Osteocyte (in vitro differentiated cells): Measurements from ENCODE around the gene MPEG1. TPM values are rescaled to one million over a fixed set of nuclear protein-coding genes. Genes with fewer than 3 reads are reported as not detected.

Source experiments
- DNase-seq: peaks from one replicate; pipeline ENCODE4 v3.0.0; 2021; ENCODE audit warnings: mixed read lengths; ENCODE audit not compliant: unreplicated experiment; ENCODE audit errors: extremely low spot score
- H3K27ac Mint-ChIP-seq: one replicate; pipeline ENCODE4 v1.8.0; 2021; ENCODE audit warnings: mild to moderate bottlenecking, mixed read lengths; ENCODE audit not compliant: unreplicated experiment
- H3K27me3 Mint-ChIP-seq: one replicate; pipeline ENCODE4 v1.8.0; 2021; ENCODE audit warnings: mixed read lengths; ENCODE audit not compliant: unreplicated experiment
- H3K36me3 Mint-ChIP-seq: one replicate; pipeline ENCODE4 v1.8.0; 2021; ENCODE audit warnings: mixed read lengths; ENCODE audit not compliant: unreplicated experiment
- H3K4me1 Mint-ChIP-seq: one replicate; pipeline ENCODE4 v1.8.0; 2021; ENCODE audit warnings: mixed read lengths; ENCODE audit not compliant: unreplicated experiment
- H3K4me3 Mint-ChIP-seq: one replicate; pipeline ENCODE4 v1.8.0; 2021; ENCODE audit warnings: mild to moderate bottlenecking, moderate library complexity, mixed read lengths; ENCODE audit not compliant: unreplicated experiment
- H3K9me3 Mint-ChIP-seq: one replicate; pipeline ENCODE4 v1.8.0; 2021; ENCODE audit warnings: mixed read lengths; ENCODE audit not compliant: unreplicated experiment
- total RNA-seq: library from RNA; stranded (reverse); gene quantifications from 2 replicates; pipeline ENCODE4 v1.2.1, GENCODE V29; 2021
- TF ChIP-seq, protein P1 (sequence below): fragments of 200-600 bp; sonication (generic); IDR thresholded peaks from 2 replicates; pipeline ENCODE4 v1.5.0; 2021; ENCODE audit warnings: antibody characterized with exemption, mild to moderate bottlenecking, moderate library complexity

MPEG1 gene
- total RNA-seq, 1 donor from 2014 or later = not detected

DNA sequence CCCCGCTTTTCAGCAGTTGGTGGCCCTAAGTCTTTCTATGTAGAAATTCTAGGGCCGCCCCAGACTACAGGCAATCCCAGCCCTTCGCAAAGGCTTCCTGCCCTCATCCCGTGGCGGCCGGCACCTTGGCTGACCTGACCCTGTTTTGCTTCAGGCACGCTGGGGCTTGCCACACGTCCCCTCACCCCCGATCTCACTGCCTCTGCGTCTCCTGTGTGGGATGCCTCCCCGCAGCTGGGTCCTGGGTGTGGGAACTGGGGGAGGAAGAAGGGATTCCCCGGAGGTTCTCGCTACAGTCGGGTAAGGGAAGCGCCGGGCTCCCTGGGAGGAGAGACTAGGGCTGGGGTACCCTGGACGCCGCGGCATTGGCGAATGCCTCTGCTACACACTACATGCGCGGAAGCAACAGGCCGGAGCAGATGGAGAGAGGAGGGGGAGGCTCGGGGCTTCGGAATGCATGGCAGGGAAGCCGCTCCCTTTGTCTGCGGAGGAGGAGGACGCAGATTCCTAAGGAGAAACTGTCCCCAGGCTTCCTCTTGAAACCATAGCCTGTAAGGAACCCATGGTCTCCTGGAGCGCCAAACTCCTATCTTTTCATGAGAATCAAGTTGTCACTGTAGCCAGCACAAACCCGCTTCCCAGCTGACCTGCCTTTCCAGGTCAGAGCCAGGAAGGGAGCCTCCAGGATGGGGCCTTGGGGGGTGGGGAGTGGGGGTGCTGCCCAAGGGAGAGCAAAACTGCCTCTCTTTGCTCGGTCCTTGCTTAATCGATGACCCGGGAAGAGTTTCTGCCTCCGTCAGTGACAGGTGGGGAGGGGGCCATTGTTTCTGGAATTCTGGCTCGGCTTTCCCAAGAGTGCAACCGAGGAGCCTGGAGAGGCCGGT, 39.4 kb downstream of the MPEG1 start:
- H3K4me1 Mint-ChIP-seq = peaks cover 12% of the 10 kb centered on the region
- DNase-seq = peak; percentile 82
- H3K27ac Mint-ChIP-seq = no peak overlapping the region
- no peaks in the 10 kb centered on the region for H3K9me3 Mint-ChIP-seq
- H3K36me3 Mint-ChIP-seq = no peaks in the 10 kb centered on the region
- TF ChIP-seq, protein P1, sequence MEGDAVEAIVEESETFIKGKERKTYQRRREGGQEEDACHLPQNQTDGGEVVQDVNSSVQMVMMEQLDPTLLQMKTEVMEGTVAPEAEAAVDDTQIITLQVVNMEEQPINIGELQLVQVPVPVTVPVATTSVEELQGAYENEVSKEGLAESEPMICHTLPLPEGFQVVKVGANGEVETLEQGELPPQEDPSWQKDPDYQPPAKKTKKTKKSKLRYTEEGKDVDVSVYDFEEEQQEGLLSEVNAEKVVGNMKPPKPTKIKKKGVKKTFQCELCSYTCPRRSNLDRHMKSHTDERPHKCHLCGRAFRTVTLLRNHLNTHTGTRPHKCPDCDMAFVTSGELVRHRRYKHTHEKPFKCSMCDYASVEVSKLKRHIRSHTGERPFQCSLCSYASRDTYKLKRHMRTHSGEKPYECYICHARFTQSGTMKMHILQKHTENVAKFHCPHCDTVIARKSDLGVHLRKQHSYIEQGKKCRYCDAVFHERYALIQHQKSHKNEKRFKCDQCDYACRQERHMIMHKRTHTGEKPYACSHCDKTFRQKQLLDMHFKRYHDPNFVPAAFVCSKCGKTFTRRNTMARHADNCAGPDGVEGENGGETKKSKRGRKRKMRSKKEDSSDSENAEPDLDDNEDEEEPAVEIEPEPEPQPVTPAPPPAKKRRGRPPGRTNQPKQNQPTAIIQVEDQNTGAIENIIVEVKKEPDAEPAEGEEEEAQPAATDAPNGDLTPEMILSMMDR = no peak
- peaks cover 36% of the 10 kb centered on the region for H3K27me3 Mint-ChIP-seq
- H3K4me3 Mint-ChIP-seq = peak overlapping the region; percentile 77

DNA sequence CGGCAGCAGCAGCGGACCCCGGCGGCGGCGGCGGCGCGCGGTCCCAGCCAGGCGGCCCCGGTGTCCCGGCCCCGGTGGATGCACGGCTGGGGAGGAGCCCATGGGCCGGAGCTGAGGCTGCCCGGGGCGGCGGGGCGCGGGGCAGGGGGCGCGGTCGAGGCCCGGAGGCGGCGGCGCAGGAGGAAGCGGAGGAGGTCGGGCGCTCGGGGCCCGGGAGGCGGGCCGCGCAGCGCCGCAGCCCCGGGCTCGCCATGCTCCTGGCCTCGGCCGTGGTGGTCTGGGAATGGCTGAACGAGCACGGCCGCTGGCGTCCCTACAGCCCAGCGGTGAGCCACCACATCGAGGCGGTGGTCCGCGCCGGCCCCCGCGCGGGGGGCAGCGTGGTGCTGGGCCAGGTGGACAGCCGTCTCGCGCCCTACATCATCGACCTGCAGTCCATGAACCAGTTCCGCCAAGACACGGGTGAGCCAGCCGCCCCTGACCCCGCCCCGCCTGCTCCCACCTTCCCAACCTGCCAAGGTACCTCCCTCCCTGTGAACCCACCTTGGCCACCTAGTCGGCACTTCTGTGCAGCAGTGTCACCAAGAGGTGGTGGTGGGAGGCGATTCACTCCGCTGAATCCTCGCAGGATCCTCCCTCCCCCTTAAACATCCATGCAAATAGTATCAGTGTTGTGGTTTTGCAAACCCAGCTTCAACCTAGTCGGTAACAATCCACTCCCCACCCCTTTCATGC, 40.2 kb downstream of the MPEG1 start:
- DNase-seq = no peak

DNA sequence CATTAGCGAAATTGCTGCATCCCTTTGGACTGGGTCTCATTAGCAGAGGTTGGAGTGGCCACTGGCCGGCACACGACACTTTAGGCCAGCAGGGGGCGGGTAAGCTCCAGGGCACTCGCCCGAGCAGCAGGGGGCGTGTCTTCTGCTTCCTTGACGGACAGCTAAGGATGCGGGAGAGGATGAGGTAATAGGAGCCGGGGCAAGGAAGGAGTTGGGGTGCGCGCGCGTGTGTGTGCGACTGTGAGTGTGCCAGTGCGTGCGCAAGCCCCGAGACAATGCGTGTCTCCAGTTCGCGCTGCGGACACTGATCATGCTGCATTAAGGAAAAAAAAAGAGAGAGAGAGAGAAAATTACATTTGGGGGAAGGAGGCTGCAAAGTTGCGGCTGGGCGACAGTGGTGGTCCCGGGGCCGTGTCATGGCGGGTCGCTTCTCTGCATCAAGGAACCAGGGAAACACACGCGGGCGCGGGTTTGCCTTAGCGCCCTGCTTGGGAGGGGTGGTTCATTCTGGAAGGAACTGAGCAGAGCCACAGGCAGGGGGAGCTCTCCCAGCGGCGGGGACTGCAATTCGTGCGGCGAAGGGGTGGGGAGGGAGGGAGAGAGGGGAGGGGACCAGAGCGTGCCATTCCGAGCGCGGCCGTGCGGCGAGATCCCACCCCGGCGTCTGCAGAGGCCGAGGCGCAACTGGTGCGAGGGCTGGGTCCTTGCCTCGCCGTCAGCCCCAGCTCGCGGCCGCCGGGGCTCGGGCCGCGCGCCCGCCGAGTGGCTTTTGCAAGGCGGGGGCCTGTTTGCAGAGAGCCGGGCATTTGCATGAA, 41.0 kb downstream of the MPEG1 start, which contains the start of gene DTX4:
Gene DTX4, plus strand, starts transcription at position 625 of the 815 bp plus-strand sequence. CDS start 464 bp downstream, outside the sequence.
- no peaks in the 10 kb centered on the region for H3K9me3 Mint-ChIP-seq
- TF ChIP-seq, protein P1 = peak; percentile 83
- H3K27me3 Mint-ChIP-seq = peaks cover 41% of the 10 kb centered on the region
- peaks cover 12% of the 10 kb centered on the region for H3K4me1 Mint-ChIP-seq
- H3K27ac Mint-ChIP-seq = no peak within 1 kb of the TSS
- H3K4me3 Mint-ChIP-seq = peak within 1 kb of the TSS; percentile 77
- peak; percentile 95 for DNase-seq
- no peaks in the 10 kb centered on the region for H3K36me3 Mint-ChIP-seq

More for the DNA sequence above, 40.2 kb downstream of the MPEG1 start:
- TF ChIP-seq, protein P1 = no peak
- no peaks in the 10 kb centered on the region for H3K36me3 Mint-ChIP-seq
- H3K27ac Mint-ChIP-seq = no peak overlapping the region
- peaks cover 40% of the 10 kb centered on the region for H3K27me3 Mint-ChIP-seq
- H3K4me1 Mint-ChIP-seq = peaks cover 12% of the 10 kb centered on the region
- peak overlapping the region; percentile 77 for H3K4me3 Mint-ChIP-seq
- no peaks in the 10 kb centered on the region for H3K9me3 Mint-ChIP-seq

DNA sequence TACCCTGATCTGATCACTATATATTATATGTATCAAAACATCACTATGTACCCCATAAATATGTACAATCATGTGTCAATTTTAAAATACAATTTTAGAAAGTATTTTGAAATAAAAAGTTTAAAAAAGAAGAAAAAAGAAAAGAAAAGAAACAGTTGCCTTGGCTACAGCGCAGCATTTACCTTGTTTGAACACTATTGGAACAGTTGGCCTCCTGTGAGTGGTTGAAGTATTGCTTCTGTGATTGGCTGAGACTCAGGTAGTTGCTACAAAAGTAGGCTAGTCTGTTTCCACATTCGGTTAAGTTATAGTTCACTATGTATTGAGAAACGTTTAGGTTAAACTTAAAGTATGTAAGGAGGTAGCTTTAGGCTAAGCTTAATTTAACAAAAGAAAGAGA, 48.7 kb downstream of the MPEG1 start:
- TF ChIP-seq, protein P1 = no peak
- no peaks in the 10 kb centered on the region for H3K4me1 Mint-ChIP-seq
- no peak for DNase-seq

More for the DNA sequence above, 48.7 kb downstream of the MPEG1 start:
- H3K27ac Mint-ChIP-seq = no peak overlapping the region
- H3K36me3 Mint-ChIP-seq = no peaks in the 10 kb centered on the region
- no peaks in the 10 kb centered on the region for H3K9me3 Mint-ChIP-seq
- no peak overlapping the region for H3K4me3 Mint-ChIP-seq
- H3K27me3 Mint-ChIP-seq = peaks cover 68% of the 10 kb centered on the region

Other genes starting within 250 kb of the MPEG1 start
- not detected in 2 replicates for gene GLYATL1B, start 126.6 kb downstream of the MPEG1 start, total RNA-seq
- 2.7 and 2.8 TPM in 2 replicates for gene FAM111B, start 105.7 kb downstream of the MPEG1 start, total RNA-seq
- gene FAM111A, start 70.1 kb downstream of the MPEG1 start, total RNA-seq = 43.0 and 48.5 TPM in 2 replicates
- 1.2 and 2.7 TPM in 2 replicates for gene DTX4, start 40.8 kb downstream of the MPEG1 start, total RNA-seq
- gene OR5AN1, start 146.0 kb upstream of the MPEG1 start, total RNA-seq = not detected in 2 replicates
- not detected in 2 replicates for gene OR5A2, start 213.5 kb upstream of the MPEG1 start, total RNA-seq
- gene OR5A1, start 223.5 kb upstream of the MPEG1 start, total RNA-seq = not detected in 2 replicates
- not detected in 2 replicates for gene OR4D6, start 244.0 kb upstream of the MPEG1 start, total RNA-seq